Ureter (tissue), 1 donor: Measurements from ENCODE around the gene DCLK2. TPM values are rescaled to one million over a fixed set of nuclear protein-coding genes. Genes with fewer than 3 reads are reported as not detected.

Source experiments
- DNase-seq: peaks from one replicate; pipeline ENCODE4 v3.0.0-alpha.2; 2020; ENCODE audit warnings: low spot score
- total RNA-seq: library from RNA; stranded (reverse); gene quantifications from one replicate; pipeline ENCODE4 v1.2.4, GENCODE V29; 2023
- donor health status: DM: yes; HTN: yes; CAD: no.

Gene DCLK2
- total RNA-seq, 1 donor from 2014 or later = 9.6 TPM

- no peak for DNase-seq
Observed at GRCh38 chr4:150117629-150118028, 39.4 kb downstream of the DCLK2 start.

DNA sequence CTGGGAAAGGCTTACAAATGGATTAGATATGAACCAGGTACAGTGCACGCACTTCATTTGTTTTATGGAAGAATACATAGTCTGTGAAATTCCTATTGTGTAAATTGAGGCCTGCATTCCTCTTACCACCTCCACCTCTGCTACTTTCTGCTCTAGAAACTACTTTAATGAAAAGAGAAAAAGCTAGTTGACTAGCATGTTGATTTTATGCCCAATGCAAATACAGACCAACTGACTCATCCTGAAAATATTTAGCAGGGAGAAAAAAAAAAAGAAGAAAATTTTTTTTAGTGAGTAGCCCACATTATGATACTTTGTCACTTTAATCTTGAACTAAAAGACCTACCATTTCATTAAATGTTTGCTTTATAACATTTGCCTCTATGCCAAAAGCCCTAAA is 41.2 kb downstream of the DCLK2 start:
- no peak for DNase-seq

DNA sequence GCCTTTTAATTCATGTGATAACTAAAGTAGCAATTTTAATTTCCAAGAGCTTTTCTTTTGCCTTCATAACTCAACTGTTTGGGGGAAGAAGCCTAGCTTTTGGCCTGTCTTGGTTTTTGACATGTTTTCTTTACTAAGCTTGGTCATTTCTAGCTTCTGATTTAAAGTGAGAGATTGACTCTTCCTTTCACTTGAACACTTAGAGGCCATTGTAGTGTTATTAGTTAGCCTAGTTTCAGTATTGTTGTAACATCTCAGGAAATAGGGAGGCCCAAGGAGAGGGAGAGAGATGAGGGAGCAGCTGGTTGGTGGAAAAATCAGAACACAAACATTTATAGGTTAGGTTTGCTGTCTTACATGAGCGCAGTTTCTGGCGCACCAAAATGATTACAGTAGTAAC is 44.8 kb downstream of the DCLK2 start:
- no peak for DNase-seq

DNA sequence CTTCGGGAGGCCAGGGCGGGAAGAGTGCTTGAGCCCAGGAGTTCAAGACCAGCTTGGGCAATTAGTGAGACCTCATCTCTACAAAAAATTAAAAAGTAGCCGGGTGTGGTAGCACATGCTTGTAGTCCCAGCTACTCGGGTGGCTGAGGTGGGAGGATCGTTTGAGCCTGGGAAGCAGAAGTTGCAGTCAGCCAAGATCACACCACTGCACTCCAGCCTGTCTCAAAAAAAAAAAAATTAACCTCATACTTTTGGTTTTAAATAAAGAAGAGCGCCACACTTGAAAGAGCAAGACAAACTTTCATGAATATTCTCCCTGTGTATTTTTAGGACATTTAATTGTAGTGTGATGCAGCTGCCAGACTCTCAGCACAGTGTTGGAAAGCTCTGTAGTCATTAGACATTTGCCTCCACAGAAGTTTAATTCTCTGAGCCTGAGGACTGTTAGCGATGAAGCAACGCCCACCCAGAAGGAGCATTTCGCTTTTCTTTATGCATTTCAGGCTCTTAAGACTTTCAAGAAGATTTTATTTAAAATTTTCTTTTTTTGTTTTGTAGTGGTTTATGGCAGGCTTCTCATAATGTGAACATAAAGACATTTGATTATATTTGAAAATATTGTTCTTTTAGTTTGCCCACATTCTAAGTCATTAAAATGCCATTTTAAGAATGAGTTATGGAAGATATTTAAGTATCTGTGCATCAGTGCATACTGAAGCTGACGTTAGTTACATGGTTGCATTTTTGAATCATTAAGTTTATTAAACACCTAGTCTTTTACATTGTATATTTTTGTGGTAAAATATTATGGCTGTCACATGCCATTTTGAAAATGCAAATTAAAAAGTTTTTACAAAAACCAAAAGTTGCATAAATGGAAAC is 45.8 kb downstream of the DCLK2 start:
- no peak for DNase-seq

DNA sequence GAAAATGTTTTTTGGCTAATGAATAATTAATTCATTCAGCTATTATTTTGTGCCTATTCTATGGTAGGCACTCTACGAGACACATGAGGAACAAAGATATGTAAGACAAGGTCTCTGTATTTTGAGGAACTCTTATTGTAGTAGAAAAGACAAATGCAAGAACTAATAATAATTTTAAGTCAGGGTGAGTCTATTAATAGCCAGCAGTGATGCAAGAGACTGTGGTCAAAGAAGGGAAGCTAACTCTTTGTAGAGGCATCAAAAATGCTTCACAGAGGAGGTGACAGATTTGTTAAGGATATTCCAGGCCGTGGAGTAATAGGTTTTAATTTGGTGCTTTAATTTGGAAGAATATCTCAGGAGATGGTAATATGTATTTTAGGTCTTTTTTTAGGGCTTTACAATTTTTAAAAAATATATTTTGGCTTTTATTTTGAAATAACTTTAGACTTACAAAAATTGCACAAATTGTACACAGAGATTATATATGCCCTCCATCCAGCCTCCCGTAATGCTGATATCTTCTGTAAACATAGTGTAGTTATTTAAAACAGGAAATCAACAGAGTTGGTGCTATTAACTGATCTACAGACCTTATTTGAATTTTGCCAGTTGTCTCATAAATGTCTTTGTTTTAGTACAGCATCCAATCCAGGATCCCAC is 48.1 kb downstream of the DCLK2 start:
- DNase-seq = no peak

GRCh38 chr4:150126864-150127203 is 48.6 kb downstream of the DCLK2 start:
- no peak for DNase-seq

- DNase-seq = no peak
Observed at GRCh38 chr4:150127757-150128156, 49.5 kb downstream of the DCLK2 start.

DNA sequence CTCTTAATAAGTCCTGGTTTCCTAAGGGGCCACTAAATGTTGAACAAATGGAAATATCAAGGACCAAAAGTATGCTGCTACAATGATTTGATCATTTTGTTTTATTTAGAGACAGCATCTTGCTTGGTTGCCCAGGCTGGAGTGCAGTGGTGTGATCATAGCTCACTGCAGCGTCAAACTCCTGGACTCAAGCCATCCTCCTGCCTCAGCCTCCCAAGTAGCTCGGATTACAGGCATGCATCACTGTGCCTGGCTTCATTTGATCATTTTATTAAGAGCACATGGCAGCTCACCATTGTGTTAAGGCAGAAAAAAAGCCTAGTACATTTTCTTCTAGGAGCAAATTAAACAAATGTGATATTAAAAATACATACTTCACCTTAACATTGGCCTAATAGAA is 52.7 kb downstream of the DCLK2 start:
- DNase-seq = no peak

GRCh38 chr4:150131581-150132228 is 53.5 kb downstream of the DCLK2 start:
- no peak for DNase-seq

- no peak for DNase-seq
Observed at GRCh38 chr4:150133605-150134004, 55.4 kb downstream of the DCLK2 start.

DNA sequence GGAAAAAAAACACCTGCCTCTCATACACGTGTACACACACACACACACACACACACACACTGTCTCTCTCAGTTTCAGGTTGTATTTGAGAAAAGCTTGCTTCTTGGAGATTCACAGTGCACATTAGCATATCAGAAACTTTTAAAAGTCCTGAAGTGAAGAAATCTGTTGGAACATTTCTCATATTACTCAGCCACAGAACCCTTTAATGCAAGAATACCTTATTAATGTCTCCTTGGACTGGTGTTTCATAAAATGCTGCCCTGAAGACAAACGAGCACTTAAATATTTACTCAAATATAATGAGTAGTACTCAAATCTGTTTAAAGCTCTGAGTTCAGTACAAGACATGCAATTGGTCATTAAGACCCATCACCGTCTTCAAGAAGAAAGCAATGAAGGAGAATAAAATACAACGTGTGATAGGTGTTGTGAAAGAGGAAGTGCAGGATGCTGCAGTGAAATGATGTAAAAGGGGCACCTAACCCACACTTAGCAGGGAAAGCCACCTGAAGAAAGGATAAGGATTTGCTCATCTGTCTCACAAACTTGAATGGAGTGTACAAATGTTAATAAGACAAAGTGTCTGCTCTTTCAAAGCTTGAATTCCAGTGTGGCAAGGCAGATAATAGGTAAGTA is 57.0 kb downstream of the DCLK2 start:
- no peak for DNase-seq

GRCh38 chr4:150136036-150136435 is 57.8 kb downstream of the DCLK2 start:
- no peak for DNase-seq

- DNase-seq = no peak
Observed at GRCh38 chr4:150136481-150136880, 58.2 kb downstream of the DCLK2 start.

GRCh38 chr4:150139297-150139865 is 61.1 kb downstream of the DCLK2 start:
- DNase-seq = no peak

GRCh38 chr4:150140774-150141400 is 62.6 kb downstream of the DCLK2 start:
- no peak for DNase-seq

DNA sequence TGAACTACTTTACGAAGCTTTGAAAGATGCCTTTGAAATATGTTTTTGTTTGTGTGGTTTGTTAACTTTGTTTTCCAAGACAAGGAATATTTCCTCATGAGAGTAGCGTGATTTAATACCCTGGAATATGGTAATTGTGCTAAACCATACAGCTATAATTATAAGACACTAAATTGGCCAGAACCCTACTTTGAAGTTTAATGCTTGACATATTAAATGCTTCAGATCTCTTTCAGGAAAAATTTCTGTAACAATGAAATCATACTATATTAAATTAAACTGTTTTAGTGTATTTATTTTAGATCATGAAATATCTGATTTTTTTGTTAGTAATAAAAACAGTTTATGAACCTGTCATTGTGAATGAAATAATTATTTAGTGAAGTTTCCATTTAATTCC is 63.5 kb downstream of the DCLK2 start:
- DNase-seq = no peak

DNA sequence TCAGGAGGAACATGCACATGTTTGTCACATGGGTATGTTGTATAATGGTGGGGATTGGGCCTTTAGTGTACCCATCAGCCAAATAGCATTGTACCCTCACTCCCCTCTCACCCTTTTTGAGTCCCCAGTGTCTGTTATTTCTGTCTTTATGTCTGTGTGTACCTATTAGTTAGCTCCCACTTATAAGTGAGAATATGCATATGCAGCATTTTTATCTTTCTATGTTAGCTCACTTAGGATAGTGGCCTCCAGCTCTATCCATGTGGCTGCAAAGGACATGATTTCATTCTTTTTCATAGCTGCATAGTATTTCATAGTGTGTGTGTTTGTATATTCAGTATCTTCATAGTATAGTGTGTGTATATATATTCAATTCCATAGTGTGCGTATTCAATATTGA is 64.6 kb downstream of the DCLK2 start:
- DNase-seq = no peak

DNA sequence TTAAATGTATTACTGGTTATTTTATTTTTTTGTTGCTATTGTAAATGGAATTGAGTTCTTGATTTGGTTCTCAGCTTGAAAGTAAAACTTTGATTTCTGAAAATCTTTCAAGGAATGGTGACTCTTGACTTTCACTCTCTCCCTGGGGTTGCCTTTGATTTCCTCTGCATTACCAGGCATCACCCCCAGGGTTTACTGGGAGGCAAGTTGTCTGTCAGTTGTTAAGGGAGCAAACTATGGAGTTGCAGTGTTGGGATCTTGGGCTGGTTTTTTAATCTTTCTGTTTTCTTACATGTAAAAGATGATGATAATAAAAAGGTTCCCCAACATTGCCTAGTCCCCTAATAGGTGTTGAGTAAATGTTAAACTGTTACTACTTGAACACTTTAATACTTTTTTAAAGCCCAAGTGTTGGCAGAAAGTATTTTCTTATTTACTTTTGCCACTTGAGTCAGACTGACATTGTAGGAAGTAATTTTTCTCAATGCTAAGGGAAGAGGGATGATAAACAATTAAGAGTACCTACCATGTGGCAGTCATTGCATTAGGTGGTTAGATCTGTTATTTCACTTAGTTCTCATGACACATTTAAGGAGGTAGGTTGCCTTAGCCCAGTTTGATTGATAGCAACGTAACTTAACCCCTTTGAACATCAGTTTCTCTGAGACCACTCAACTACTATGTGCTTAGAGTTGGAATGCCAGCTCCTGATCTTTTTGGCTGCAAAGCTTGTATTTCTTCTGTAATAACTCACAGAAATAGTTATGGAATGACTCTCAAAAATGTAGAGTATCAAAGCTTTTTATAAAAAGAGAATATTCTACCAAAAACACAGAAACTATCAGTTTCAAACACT is 67.1 kb downstream of the DCLK2 start:
- DNase-seq = no peak

DNA sequence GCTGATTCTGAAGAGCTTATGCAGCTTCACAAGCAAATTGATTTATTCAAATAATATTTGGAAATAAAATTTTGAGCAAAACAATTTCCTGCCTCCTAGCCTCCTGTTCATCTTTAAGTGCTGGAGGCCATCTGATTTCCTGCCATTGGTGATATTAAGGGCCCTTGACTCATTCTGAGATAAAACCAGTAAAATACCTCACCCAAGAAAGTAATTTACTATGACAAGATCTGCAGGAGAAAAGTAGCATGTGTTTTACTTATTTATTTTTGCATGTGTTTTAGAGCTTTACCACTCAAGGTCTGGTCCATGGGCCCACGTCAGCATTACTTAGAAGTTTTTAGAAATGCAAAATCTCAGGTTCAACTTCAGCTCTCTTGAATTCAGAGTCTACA is 67.7 kb downstream of the DCLK2 start:
- DNase-seq = no peak

DNA sequence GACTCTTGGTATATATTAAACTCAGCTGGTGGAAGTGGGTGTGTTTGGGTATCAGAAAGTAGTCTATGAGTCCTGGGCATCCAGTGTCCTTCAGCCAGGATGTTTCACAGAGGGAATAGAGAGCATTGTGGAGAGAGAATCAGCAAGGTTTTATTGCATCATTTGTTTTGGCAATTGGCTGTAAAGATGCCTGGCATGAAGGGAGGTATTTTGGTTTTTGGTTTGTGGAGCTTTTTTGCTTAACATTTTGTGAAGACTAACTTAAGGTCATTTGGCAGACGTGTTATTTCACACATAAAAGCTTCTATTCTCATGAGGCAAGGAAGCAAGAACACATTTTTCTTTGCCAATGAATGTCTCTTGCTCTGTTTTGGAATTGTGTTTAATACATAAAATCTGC is 71.1 kb downstream of the DCLK2 start:
- no peak for DNase-seq

DNA sequence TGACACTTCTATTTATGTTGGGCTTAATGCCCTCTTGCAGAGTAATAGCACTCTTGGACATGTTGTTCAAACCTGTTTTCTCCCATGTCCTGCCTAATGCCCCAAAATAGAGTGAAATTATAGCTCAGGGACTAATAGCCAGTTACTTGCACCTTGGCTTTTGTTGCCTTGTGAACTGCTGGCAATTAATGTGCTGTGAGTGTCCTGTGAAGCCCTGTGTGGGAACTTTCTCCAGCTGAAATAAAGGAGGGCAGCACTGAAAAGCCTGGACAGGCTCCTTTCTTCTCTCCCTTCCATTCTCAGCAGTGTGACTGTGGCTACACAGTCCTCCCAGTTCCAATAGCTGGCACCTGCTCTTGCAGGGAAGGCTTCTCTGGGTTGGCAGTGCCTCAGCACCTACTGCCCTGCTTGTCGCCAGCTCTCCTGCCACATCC is 72.4 kb downstream of the DCLK2 start:
- no peak for DNase-seq
